Measurements from ENCODE around the gene TEKT1.
A peak's percentile ranks its signal among the peaks of the same experiment; 100 is the strongest.
"Not testable (repeated sequence)": the region's sequence is repeated elsewhere in the genome, so short reads cannot be mapped to it uniquely, and the experiment has no call there.

TEKT1 gene

GRCh38 chr17:6831661-6832263 is at the start of gene TEKT1:
Gene TEKT1 (minus strand): TSS chr17:6831729. CDS start chr17:6830376, 1,353 bp downstream.
- DNase-seq (ENCODE audit: low read depth): peak; percentile 29
- peak within 1 kb of the TSS; percentile 26 for H3K4me3 ChIP-seq (ENCODE audit: low read depth, low read length)
- in situ Hi-C loops (cut with HindIII; ENCODE audit: low sequenced_read_pairs): no loop called here
- TF ChIP-seq CTCF (IDR thresholded peaks at IDR 0.05; ENCODE audit: low read depth, low read length, missing control alignments): no peak

- DNase-seq (ENCODE audit: low read depth); H3K4me3 ChIP-seq (ENCODE audit: low read depth, low read length); in situ Hi-C loops (cut with HindIII; ENCODE audit: low sequenced_read_pairs): not testable (repeated sequence)
Measured at GRCh38 chr17:6879221-6879975, 47.9 kb upstream of the TEKT1 start.

GRCh38 chr17:6875276-6875675 is 43.7 kb upstream of the TEKT1 start:
- DNase-seq (ENCODE audit: low read depth); H3K4me3 ChIP-seq (ENCODE audit: low read depth, low read length); in situ Hi-C loops (cut with HindIII; ENCODE audit: low sequenced_read_pairs): not testable (repeated sequence)

GRCh38 chr17:6872936-6873335 is 41.4 kb upstream of the TEKT1 start:
- in situ Hi-C loops (cut with HindIII; ENCODE audit: low sequenced_read_pairs): loop anchor here (25.0 kb wide), 1 partner anchor 186 kb away; no protein-coding TSS in a partner anchor

GRCh38 chr17:6870841-6871240 is 39.3 kb upstream of the TEKT1 start:
- H3K4me3 ChIP-seq (ENCODE audit: low read depth, low read length): no peak overlapping the region
- no peak for TF ChIP-seq CTCF (IDR thresholded peaks at IDR 0.05; ENCODE audit: low read depth, low read length, missing control alignments)
- no peak for DNase-seq (ENCODE audit: low read depth)
- in situ Hi-C loops (cut with HindIII; ENCODE audit: low sequenced_read_pairs): loop anchor here (25.0 kb wide), 1 partner anchor 184 kb away; no protein-coding TSS in a partner anchor

More at GRCh38 chr17:6872936-6873335, 41.4 kb upstream of the TEKT1 start:
- DNase-seq (ENCODE audit: low read depth): no peak
- no peak overlapping the region for H3K4me3 ChIP-seq (ENCODE audit: low read depth, low read length)
- no peak for TF ChIP-seq CTCF (IDR thresholded peaks at IDR 0.05; ENCODE audit: low read depth, low read length, missing control alignments)

GRCh38 chr17:6868582-6868981 is 37.1 kb upstream of the TEKT1 start:
- DNase-seq (ENCODE audit: low read depth): no peak
- H3K4me3 ChIP-seq (ENCODE audit: low read depth, low read length): no peak overlapping the region
- in situ Hi-C loops (cut with HindIII; ENCODE audit: low sequenced_read_pairs): loop anchor here (25.0 kb wide), 1 partner anchor 181 kb away; no protein-coding TSS in a partner anchor
- TF ChIP-seq CTCF (IDR thresholded peaks at IDR 0.05; ENCODE audit: low read depth, low read length, missing control alignments): no peak

GRCh38 chr17:6867849-6868248 is 36.3 kb upstream of the TEKT1 start:
- TF ChIP-seq CTCF (IDR thresholded peaks at IDR 0.05; ENCODE audit: low read depth, low read length, missing control alignments): no peak
- in situ Hi-C loops (cut with HindIII; ENCODE audit: low sequenced_read_pairs): loop anchor here (25.0 kb wide), 1 partner anchor 181 kb away; no protein-coding TSS in a partner anchor
- no peak for DNase-seq (ENCODE audit: low read depth)
- H3K4me3 ChIP-seq (ENCODE audit: low read depth, low read length): no peak overlapping the region

Measured in astrocyte of the cerebellum (primary cell).